Measurements from ENCODE around the gene FBXO46.

- TF ChIP-seq TAF1 (IDR thresholded peaks at IDR 0.05; ENCODE audit: borderline replicate concordance, low read depth, low read length) = no peak
- no peak for TF ChIP-seq FOXM1 (IDR thresholded peaks at IDR 0.05; ENCODE audit: low read depth)
- TF ChIP-seq FOXJ3 (CRISPR knock-in tag; IDR thresholded peaks at IDR 0.05) = no peak
- no peak for TF ChIP-seq CTCF (IDR thresholded peaks at IDR 0.05)
- no peak for TF ChIP-seq GABPA (IDR thresholded peaks at IDR 0.05; ENCODE audit: low read depth)
- no peak for TF ChIP-seq ZBTB33 (IDR thresholded peaks at IDR 0.05; ENCODE audit: borderline replicate concordance, low read depth)
- TF ChIP-seq RCOR1 (IDR thresholded peaks at IDR 0.05; ENCODE audit: low read length) = no peak
- no peak for TF ChIP-seq CHD2 (IDR thresholded peaks at IDR 0.05; ENCODE audit: low read length, partially characterized antibody)
- no peak for TF ChIP-seq RAD21 (IDR thresholded peaks at IDR 0.05; ENCODE audit: low read length)
- no peak for TF ChIP-seq POLR2AphosphoS5 (IDR thresholded peaks at IDR 0.05; ENCODE audit: low read depth, low read length)
- no peak for TF ChIP-seq TCF12 (IDR thresholded peaks at IDR 0.05)
Measured at GRCh38 chr19:45717983-45718650, 12.6 kb downstream of the FBXO46 start.
